NCI-H187 (cell line): ENCODE data around the gene KRT79.

ENCODE experiments used
- DNase-seq, 2 experiments: peaks; one replicate each; lab custom pipeline; 2025; lab: John Stamatoyannopoulos, UW

KRT79 gene

DNA sequence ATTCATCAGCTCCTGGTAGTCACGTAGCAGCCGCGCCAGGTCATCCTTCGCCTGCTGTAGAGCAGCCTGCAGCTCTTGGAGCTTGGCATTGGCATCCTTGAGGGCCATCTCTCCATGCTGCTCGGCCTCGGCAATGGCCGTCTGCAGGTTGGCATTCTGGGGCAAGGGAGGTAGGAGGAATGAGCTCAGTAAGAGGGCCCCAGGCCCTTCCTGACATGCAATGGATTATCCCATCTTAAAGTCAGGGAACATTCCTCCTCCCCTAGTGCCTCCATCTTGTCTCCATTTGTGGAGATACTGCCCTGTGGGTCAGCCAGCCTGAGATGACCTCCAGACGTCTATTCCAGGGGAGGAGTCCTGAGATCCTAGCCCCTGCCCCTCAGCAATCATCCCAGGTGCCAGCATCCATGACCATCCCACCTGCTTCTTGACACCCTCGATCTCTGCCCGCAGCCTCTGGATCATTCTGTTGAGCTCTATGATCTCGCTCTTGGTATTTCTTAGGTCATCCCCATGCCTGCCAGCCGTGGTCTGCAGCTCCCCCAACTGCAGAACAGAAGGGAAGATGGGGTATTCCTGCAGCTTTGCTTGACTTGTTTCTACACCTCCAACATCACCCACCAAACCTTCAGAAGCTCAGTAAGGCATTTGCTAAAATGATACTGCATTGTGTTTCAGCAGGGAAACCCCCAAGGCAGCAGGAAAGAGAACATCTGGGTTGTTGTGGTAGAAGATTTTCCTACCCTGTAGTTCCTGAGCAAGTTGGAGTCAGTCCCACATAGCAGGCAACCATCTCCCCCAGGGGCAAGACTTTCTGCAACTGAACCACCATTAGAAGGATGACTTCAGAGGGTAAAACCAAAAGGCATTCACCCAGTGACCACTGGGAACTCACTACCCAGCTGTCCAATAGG is 42.6 kb downstream of the KRT79 start:
- DNase-seq = no peak

DNA sequence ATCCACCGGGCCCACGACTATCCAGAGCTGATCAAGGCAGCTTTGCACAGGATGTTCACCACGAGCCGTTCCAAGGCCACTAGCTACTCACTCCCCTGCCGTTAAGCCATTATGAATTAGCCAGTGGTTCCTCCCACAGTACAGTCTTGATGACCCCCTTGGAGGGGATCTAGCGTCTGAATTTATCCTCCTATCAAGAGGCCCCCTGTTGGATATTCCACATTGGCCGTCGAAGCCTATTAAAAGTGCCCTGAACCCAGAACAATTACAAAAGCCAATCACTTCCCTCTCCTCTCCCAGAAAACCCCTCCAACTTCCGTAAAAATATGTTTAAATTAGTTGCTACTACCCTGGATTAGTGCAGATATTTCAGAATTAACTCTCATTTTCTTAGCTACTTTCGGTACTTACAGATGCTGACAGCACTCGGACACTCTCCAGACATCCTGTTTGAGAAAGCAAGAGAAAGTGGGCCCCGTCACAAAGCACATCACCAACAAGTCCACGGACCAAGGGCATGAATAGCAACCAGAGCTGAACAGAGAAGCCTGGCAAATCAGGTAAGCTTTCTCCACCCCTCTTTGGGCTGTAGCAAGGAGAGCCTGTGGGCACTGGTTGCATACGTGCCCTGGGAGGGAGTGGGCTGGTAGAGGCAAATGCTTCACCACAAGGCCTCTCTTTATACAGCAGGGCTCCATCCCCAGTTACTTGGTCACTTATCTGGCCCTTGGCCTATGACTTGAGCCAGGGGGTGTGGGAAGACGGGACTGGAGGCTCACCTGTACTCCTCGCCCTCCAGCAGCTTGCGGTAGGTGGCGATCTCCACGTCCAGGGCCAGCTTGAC is 43.5 kb downstream of the KRT79 start:
- no peak for DNase-seq

DNA sequence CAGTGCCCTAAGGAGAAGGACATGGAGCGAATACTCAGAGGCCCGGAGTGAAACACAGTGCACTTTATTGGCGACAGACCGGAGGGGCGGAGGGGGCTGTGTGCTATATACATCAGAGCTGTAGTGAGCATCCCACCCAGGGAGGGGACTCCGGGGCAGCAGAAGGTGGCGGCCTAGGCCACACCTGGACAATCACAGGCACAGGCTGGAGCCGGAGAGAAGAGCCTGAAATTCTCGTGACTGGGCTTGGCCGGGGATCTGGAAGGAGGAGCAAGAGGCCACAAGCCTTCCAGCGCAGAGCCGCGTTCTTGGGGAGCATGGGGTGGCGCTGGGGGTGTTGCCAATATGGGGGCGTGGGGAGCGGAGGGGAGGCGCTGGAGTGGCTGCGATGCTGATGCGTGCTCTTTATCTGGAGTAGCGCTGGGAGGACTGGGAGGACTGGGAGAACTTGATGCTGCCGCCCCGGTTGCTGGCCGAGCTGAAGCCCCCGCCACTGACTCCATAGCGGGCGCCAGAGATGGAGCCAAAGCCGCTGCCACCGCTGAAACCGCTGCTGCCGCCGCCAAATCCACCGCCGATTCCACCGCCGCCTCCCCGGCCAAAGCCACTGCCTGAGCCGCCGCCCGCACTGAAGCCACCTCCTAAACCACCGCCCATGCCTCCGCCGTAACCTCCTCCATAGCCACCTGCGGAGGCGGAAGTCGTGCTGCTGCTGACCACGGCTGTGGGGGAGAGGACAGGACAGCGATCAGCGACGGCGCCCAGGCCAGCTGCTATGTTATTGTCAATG is 44.3 kb downstream of the KRT79 start:
- no peak for DNase-seq

DNA sequence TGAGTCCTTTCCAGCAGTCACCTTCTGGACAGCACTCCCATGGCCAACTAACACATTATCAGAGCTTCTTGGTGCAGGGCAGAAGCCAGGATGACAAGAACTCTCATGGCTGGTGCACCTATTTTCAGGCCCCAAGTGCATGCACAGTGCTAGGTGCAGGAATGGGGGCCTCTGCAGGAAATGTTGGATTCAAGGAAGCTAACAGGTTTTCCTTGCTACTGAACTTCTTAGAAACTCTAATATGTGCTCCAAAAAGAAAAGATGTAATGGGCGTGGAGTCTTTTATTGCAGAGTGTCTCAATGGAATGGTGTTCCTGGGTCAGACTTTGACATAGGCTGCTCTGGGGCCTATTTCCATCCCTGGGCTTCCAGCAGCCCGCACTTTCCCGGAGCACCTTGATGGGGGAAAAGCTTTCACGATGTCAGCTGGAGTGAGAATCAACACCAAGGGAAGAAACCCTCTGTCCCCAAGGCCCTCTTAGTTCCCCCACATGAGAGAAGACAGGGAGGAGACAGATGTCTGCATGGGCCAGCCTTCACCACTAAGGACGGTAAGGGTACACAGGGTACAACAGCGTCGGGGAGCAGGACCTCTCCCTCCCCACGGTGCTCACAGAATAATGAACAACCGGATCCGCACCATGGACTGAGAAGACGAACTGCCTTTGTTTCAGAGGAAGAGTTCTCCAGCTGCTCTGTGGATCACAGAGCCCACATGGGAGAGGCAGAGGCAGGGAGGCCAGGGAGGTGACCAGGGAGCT is 45.1 kb downstream of the KRT79 start:
- no peak for DNase-seq

DNA sequence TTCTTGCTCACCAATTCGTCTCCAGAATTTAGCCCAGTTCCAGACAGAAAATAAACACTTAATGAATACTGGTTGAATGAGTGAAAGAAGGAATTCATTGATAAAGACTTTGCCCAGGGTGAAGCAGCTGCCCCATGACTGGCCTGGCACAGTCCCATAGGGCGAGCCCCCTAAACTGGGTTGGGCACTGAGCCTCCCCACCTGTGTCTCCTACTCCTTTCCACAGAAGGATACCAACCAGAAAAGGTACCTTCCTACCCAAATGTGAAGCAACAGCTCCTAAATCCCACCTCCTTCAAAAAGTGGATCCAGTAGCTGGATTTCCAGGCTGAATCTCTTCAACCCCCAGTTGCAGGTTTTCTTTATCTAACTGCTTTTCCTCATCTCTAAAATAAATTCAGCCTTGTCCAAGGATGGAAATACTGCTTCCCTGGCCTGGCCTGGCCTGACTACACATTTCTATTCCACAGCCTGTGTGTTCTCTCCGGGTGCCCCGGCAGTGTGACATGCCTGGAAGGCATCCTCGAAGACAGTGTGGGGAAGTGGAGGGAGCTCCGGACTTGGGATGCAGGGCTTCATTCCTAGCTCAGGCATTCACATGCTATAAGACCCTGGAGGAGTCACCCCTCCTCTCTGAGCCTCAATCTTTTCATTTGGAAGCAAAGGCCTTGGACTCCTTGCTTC is 45.8 kb downstream of the KRT79 start:
- DNase-seq = no peak

DNA sequence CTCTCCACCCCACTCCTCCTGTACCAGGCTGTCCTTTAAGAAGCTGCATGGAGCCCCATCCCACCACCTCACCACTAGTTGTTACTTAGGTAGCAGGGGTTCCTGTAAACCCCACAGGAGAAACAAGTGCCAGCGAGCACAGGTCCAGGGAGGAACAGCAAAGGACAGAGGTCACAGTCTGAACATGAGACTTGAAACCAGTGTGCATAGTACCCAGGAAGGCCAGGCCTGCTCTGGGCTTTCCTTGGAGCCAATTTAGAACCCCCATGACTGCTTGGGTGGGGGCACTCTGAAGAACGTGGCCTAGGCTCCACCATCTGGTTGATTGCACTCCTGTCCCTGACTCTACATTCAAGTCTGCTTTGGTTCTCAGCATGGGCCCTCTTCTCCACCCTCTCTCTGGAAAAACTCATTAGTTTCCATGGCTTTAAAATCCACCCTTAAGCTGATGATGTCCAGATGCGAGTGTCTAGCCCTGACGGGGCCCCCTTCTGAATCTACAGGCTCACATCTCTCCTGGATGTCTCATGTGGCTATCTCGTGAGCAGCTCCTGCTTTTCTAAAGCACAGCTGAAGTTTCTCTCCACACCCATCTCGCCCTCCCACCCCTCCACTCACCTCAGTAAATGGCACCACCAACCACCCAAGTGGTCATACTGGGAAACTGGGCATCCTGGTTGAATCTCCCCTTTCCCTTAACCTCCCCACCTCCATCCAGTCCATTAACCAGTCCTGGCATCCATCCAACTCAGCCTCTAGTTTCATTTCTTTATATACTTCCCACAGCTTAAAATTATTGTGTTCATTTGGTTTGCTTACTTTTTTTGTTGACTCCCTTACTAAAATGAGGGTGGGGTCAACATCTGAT is 46.6 kb downstream of the KRT79 start:
- no peak for DNase-seq

DNA sequence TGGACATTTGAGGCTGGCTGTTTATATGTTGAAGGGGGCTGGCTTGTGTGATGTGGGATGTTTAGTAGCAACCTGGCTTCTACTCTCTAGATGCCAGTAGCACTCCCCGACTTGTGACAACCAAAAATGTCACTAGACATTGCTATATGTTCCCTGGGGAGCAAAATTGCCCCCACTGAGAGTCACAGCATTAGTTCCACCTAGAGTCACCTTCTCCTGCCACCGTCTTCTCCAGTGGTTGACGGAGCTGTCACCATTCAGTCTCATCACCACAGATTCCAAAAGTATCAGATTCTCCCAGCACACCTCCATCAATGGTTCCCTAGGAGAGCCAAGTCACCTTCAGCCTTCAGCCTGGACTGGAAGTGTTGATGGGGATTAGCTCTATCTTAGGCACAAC is 49.2 kb downstream of the KRT79 start:
- DNase-seq = no peak

DNA sequence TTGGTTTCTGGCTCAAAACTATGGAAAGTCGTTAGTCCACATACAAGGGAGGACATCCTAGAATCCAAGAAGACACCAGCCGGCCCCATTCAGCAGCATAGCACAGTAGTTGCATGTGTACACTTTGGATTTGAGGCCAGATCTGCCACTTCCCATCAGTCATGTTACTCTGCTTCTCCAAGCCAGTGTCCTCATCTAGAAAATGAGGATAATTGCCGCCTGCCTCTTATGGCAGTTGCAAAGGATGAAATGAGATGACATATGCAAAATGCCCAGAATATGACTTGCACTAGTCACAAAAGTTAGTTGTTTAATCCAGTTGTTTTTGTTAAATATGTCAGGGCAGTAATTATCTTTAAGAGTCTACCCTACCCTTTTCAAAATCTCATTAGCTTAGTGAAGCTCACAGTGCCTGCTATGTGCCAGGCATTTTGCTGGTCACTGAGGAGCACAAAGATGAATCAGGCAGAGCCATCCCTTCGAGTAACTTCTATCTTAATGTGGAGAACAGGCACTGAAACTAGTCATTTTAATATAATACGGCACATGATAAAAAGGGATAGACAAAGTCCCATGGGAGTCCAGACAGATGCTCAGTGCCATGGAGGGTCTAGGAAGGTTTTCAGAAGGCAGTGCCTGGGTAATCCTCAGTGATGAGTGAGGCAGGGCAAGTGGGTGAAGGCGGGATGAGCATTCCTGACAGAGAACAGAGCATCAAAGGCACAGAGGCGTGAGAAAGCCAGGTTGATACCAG is 50.4 kb downstream of the KRT79 start:
- no peak for DNase-seq

DNA sequence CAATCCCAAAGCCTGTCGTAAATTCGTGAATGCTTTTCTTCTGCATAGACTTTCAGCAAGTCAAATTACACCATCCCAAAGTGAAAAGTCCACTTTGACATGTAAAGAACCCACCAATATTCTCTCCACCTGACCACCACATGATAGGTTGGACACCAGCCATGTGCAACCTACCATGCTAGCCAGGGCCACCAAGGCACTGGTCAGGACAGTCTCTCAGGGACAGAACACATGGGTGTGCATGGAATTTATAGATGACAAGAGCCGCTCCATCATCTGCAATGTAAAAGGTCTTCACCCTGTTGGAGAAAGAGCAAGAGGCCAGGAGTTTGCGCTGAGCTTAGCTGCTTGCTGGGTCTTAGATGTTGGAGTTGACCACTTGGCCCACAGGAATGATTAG is 51.6 kb downstream of the KRT79 start:
- DNase-seq = no peak

DNA sequence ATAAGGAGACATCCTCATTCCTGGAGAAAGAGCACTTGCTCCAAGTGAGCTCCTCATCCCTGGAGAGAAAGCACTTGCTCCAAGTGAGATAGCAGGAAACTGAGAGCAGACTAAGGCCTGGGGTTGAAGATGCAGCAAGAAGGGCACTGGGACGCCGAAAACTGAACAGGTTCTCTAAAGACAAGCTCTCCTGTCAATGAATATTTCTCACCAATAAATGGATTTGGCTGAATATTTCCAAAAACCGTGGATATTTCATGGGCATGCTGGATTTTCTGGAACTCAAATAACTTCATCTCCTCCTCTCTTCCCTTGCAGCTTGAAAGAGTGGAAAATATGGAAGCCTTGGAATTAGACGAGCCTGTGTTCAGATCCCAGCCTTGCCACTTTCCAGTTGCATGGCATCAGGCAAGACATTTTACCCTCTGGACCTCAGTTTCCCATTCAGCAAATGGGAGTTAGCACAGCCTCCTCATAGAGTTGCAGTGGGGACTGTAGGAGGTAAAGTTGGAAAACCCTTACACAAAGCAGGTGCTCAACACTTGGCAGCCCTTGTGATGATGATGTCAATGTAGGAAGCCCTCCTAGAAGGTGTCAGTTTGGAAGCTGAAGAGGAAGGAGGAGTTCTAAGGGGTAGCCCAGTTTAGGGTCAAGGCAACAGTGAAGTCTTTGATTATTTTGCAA is 52.6 kb downstream of the KRT79 start:
- DNase-seq = no peak

DNA sequence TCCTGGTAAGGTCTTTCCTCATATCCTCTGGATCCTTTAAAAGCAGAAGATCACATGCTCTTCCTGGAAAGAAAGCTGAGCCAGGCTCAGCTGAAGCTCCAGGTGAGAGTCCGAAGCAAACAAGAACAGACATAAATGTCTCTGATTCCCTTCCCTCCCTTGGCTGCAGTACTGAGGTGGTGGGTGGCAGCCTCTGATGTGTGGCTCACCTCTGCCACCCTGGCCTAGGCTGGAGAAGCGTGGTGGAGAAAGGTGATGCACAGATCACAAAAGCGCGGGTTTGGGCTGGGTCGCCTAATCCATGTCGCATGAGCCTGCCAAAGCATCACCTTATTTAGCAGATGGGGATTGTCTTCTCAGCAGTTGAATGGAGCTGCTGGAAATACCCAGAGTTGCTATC is 54.2 kb downstream of the KRT79 start:
- no peak for DNase-seq

DNA sequence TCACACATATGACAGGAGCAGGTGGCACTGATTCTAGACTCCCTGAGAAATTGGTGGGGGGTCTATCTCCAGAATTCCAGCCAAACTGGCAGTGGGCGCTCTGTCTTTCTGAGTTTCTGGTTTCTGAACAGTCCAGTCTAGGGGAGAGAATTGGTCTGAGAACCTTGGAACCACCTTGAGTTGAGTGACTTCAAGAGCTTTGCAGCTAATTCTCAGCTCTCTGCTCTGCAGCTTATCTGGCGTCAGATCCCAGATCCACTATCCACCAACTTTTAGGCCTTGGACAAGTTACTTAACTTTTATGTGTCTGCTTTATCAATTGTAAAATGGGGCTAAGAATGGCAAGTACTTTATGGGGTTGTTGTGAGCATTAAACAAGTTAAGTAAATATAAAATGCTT is 55.3 kb downstream of the KRT79 start:
- no peak for DNase-seq

DNA sequence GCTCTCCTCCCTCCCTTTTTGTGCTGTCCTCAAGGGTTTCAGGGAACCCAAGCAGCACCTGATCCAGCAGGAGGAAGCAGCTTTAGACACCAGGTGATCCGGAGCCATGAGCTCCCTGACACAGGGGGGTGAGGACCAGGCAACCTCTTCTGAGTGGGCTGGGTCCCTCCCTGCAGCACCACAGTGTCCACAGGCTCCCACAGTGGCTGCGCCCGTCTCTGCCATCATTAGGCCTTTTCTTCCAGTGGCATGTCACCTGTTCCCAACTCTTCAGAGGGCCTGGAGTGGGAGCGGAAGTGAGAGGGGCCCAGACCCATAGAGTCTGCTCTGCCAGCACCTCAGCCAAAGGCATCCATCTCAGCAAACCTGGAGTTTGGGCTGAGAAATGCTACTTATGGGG is 56.5 kb downstream of the KRT79 start:
- no peak for DNase-seq

DNA sequence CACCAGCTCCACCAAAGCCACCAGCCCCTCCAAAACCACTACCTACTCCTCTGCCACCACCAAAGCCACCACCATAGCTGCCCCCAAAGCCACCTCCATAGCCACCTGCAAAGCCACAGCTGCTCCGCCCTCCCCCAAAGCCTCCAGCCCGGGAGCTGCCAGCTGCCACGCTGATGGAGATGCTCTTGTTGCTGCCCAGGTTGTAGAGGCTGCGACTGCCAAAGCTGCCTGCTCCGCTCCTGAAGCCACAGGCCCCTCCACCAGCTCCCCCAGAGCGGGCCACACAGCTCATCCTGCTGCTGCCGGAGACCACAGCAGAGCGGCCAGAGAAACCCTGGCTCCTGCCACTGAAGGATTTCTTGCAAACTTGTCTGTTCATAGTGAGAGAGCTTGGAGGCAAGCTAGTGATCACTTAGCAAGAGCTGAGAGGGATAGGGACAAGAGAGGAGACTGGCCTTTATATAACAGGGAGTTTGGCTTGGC is 57.2 kb downstream of the KRT79 start, which contains the start of gene KRT76:
KRT76 (minus strand) TSS at position 433 of the 483 bp plus-strand sequence; CDS start at position 379, 54 bp downstream.
- DNase-seq = no peak

DNA sequence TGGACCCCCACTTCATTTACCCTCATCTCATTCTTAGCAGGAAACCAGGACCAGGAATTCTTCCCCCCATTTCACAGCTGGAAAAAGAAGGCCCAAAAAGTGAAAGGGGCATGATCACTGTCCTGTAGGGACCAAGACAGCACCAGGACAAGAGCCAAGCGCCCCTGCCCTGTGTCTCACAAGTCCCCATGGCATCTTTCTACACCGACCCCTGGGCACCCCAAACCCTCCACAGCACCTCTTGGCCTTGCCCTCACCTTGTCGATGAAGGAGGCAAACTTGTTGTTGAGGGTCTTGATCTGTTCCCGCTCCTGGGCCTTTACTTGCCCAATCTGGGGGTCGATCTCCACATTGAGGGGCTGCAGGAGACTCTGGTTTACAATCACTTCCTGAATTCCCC is 57.7 kb downstream of the KRT79 start:
- no peak for DNase-seq

DNA sequence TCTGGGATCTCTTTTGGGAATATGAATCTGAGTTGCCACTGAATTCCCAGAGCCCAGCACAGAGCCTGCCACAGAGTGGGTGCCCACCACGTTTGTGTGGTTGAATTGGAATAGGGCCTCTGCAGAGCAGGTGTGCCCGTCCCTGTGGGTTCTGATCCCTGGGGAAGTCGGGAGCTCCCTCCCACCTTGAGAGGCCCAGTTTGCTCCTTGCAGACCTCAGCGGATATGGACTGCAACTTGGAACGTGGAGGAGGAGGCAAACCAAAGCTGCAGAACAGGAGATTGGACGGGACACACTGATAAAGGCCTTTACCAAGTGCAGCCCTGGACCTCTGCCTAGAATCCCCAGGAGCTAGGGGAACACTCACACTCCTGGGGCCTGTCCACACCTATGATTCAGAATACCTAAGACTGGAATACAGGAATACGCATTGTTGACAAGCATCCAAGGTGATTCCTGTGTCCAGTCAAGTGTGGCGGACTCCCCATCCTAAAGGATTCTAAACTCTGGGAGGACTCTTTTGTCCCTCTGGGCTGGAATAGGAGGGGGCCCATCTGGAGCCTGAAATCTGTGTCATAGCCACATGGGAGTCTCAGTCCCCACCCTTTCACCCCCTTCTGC is 59.4 kb downstream of the KRT79 start:
- DNase-seq = no peak

DNA sequence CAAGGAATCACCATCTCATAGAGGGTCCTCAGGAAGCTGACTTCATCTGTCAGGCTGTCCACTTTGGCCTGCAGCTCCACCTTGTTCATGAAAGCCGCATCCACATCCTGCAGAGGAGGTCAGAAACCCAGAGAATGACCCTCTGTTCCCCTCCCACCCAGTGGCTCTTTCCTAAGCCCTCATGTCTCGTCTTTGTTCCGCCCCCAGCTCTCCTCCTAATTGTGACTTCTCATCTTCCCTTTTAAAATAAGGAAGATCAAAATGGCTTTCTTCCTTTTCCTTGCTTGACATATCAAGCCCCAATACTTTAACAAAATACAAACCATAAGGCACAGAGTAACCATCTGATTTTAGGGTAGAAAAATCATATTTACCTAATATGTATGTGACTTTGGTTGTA is 61.3 kb downstream of the KRT79 start:
- DNase-seq = no peak

DNA sequence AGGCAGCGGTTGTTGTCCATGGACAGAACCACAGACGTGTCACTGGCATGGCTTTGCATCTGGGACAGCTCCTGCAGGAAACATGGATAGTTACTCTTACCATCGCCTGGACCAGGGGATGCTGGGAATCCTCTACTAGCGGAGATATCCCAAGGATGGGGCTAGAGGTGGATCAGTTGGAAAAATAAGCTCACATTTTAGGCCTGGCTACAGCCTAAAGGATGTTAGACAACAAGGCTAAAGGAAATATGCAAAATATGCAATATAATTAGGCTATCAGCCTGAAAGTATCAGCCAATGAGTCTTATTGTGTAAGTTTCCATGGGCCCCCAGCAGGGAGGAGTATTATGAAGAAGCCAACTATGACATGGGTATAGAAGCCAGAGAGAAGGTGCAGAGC is 61.9 kb downstream of the KRT79 start:
- DNase-seq = no peak
